IPS-15b (cell line): Measurements from ENCODE around the gene STYXL1.

Experiments used
- H3K27me3 ChIP-seq: one replicate; pipeline ENCODE4 v1.6.1; 2013; ENCODE audit warnings: low read length; ENCODE audit not compliant: control insufficient read depth, insufficient read depth
- H3K36me3 ChIP-seq: one replicate; pipeline ENCODE4 v1.6.1; 2013; ENCODE audit warnings: low read length; ENCODE audit not compliant: control insufficient read depth, insufficient read depth
- H3K4me1 ChIP-seq: one replicate; pipeline ENCODE4 v1.6.1; 2013; ENCODE audit warnings: mild to moderate bottlenecking, low read length; ENCODE audit not compliant: control insufficient read depth, insufficient read depth
- H3K4me3 ChIP-seq: one replicate; pipeline ENCODE4 v1.5.1; 2013; ENCODE audit warnings: low read depth, low read length
- H3K9ac ChIP-seq: one replicate; pipeline ENCODE4 v1.6.1; 2013; ENCODE audit warnings: low read depth, mild to moderate bottlenecking, low read length
- H3K9me3 ChIP-seq: one replicate; pipeline ENCODE4 v1.6.1; 2013; ENCODE audit warnings: mild to moderate bottlenecking, low read length; ENCODE audit not compliant: control insufficient read depth, insufficient read depth

The STYXL1 gene

GRCh38 chr7:76076995-76077394, 29.2 kb upstream of the STYXL1 start:
- no peaks in the 10 kb centered on the region for H3K9me3 ChIP-seq
- no peak overlapping the region for H3K4me3 ChIP-seq
- H3K27me3 ChIP-seq: no peaks in the 10 kb centered on the region

GRCh38 chr7:76074972-76075370, 27.2 kb upstream of the STYXL1 start:
- H3K4me3 ChIP-seq: no peak overlapping the region
- H3K27me3 ChIP-seq: no peaks in the 10 kb centered on the region
- H3K9me3 ChIP-seq: no peaks in the 10 kb centered on the region
- H3K4me1 ChIP-seq: no peaks in the 10 kb centered on the region
- H3K9ac ChIP-seq: no peak overlapping the region
- H3K36me3 ChIP-seq: no peaks in the 10 kb centered on the region

More at GRCh38 chr7:76076995-76077394, 29.2 kb upstream of the STYXL1 start:
- no peak overlapping the region for H3K9ac ChIP-seq
- H3K4me1 ChIP-seq: no peaks in the 10 kb centered on the region
- no peaks in the 10 kb centered on the region for H3K36me3 ChIP-seq

- no peaks in the 10 kb centered on the region for H3K27me3 ChIP-seq
- no peak overlapping the region for H3K9ac ChIP-seq
- no peaks in the 10 kb centered on the region for H3K4me1 ChIP-seq
- H3K4me3 ChIP-seq: no peak overlapping the region
- no peaks in the 10 kb centered on the region for H3K9me3 ChIP-seq
- no peaks in the 10 kb centered on the region for H3K36me3 ChIP-seq
These were observed 26.6 kb upstream of the STYXL1 start for GRCh38 chr7:76074306-76074971.

- H3K4me3 ChIP-seq: no peak overlapping the region
- no peaks in the 10 kb centered on the region for H3K27me3 ChIP-seq
- no peaks in the 10 kb centered on the region for H3K36me3 ChIP-seq
- no peaks in the 10 kb centered on the region for H3K4me1 ChIP-seq
- H3K9me3 ChIP-seq: no peaks in the 10 kb centered on the region
- H3K9ac ChIP-seq: peak overlapping the region; percentile 9
These were observed 25.7 kb upstream of the STYXL1 start for GRCh38 chr7:76073335-76073990.

GRCh38 chr7:76072243-76073148, 24.7 kb upstream of the STYXL1 start:
- Histone ChIP-seq H3K9ac (peak overlapping the region; percentile 9), H3K4me3 (no peak overlapping the region), H3K27me3 (no peaks in the 10 kb centered on the region), H3K4me1 (no peaks in the 10 kb centered on the region), H3K9me3 (no peaks in the 10 kb centered on the region), H3K36me3 (peaks cover 3% of the 10 kb centered on the region)

GRCh38 chr7:76071316-76072242, 23.8 kb upstream of the STYXL1 start:
- peak overlapping the region; percentile 8 for H3K9ac ChIP-seq
- no peak overlapping the region for H3K4me3 ChIP-seq
- no peaks in the 10 kb centered on the region for H3K4me1 ChIP-seq
- no peaks in the 10 kb centered on the region for H3K9me3 ChIP-seq
- no peaks in the 10 kb centered on the region for H3K27me3 ChIP-seq
- H3K36me3 ChIP-seq: peaks cover 7% of the 10 kb centered on the region

- Histone ChIP-seq H3K27me3 (no peaks in the 10 kb centered on the region), H3K9ac (no peak overlapping the region), H3K4me1 (no peaks in the 10 kb centered on the region), H3K36me3 (peaks cover 30% of the 10 kb centered on the region), H3K4me3 (no peak overlapping the region), H3K9me3 (no peaks in the 10 kb centered on the region)
These were observed 21.4 kb upstream of the STYXL1 start for GRCh38 chr7:76069238-76069638.

- H3K4me1 ChIP-seq: no peaks in the 10 kb centered on the region
- H3K9me3 ChIP-seq: no peaks in the 10 kb centered on the region
- H3K4me3 ChIP-seq: no peak overlapping the region
- no peak overlapping the region for H3K9ac ChIP-seq
- no peaks in the 10 kb centered on the region for H3K27me3 ChIP-seq
- peaks cover 41% of the 10 kb centered on the region for H3K36me3 ChIP-seq
These were observed 19.1 kb upstream of the STYXL1 start for GRCh38 chr7:76066716-76067503.

- no peak overlapping the region for H3K9ac ChIP-seq
- no peaks in the 10 kb centered on the region for H3K4me1 ChIP-seq
- no peaks in the 10 kb centered on the region for H3K27me3 ChIP-seq
- H3K4me3 ChIP-seq: no peak overlapping the region
- no peaks in the 10 kb centered on the region for H3K9me3 ChIP-seq
- H3K36me3 ChIP-seq: peaks cover 59% of the 10 kb centered on the region
These were observed 17.3 kb upstream of the STYXL1 start for GRCh38 chr7:76065016-76065612.

GRCh38 chr7:76064208-76064970, 16.6 kb upstream of the STYXL1 start:
- H3K4me3 ChIP-seq: no peak overlapping the region
- no peaks in the 10 kb centered on the region for H3K9me3 ChIP-seq
- no peaks in the 10 kb centered on the region for H3K27me3 ChIP-seq
- no peaks in the 10 kb centered on the region for H3K4me1 ChIP-seq
- peaks cover 66% of the 10 kb centered on the region for H3K36me3 ChIP-seq
- H3K9ac ChIP-seq: no peak overlapping the region
